ENCODE data around the gene IL17RA. TPM values are rescaled to one million over a fixed set of nuclear protein-coding genes. Genes with fewer than 3 reads are reported as not detected.
A peak's percentile ranks its signal among the peaks of the same experiment; 100 is the strongest.

Gene IL17RA
- total RNA-seq, 2 donors from 2014 or later, result 16.1 to 17.4 TPM

GRCh38 chr22:17116572-17117330 is 32.0 kb downstream of the IL17RA start:
- TF ChIP-seq POLR2AphosphoS5 (IDR thresholded peaks at IDR 0.05) (no peak), POLR2A (IDR thresholded peaks at IDR 0.05) (no peak), CTCF (IDR thresholded peaks at IDR 0.05) (no peak)
- Histone ChIP-seq H3K4me3 (no peak overlapping the region), H3K36me3 (no peaks in the 10 kb centered on the region), H3K27me3 (replicated peaks; ENCODE audit: insufficient read depth) (no peaks in the 10 kb centered on the region), H3K9me3 (no peaks in the 10 kb centered on the region), H3K4me1 (replicated peaks) (peaks cover 9% of the 10 kb centered on the region), H3K27ac (peak overlapping the region; percentile 58 to 83)
- 39% methylated on average over 6 of the region's 6 CpGs for WGBS
- DNase-seq (ENCODE audit: low spot score), result no peak
- intact Hi-C loops (cut with DNase I), result no loop called here

- DNase-seq (ENCODE audit: low spot score), result no peak
- 72% methylated on average over 3 of the region's 3 CpGs for WGBS
- intact Hi-C loops (cut with DNase I), result no loop called here
- no peak for TF ChIP-seq CTCF (IDR thresholded peaks at IDR 0.05)
- no peak for TF ChIP-seq POLR2A (IDR thresholded peaks at IDR 0.05)
- no peak for TF ChIP-seq POLR2AphosphoS5 (IDR thresholded peaks at IDR 0.05)
- H3K27ac ChIP-seq, result peak overlapping the region; percentile 30 to 83
- H3K4me3 ChIP-seq, result no peak overlapping the region
- H3K36me3 ChIP-seq, result no peaks in the 10 kb centered on the region
- no peaks in the 10 kb centered on the region for H3K27me3 ChIP-seq (replicated peaks; ENCODE audit: insufficient read depth)
- peaks cover 9% of the 10 kb centered on the region for H3K4me1 ChIP-seq (replicated peaks)
- H3K9me3 ChIP-seq, result no peaks in the 10 kb centered on the region
Observed at GRCh38 chr22:17117400-17117799, 32.6 kb downstream of the IL17RA start.

- 58% methylated on average over 4 of the region's 4 CpGs for WGBS
- H3K4me1 ChIP-seq (replicated peaks), result peaks cover 9% of the 10 kb centered on the region
- H3K27me3 ChIP-seq (replicated peaks; ENCODE audit: insufficient read depth), result no peaks in the 10 kb centered on the region
- H3K27ac ChIP-seq, result peak overlapping the region; percentile 30 to 83
- no peak for TF ChIP-seq POLR2A (IDR thresholded peaks at IDR 0.05)
- TF ChIP-seq CTCF (IDR thresholded peaks at IDR 0.05), result no peak
- TF ChIP-seq POLR2AphosphoS5 (IDR thresholded peaks at IDR 0.05), result no peak
- H3K36me3 ChIP-seq, result no peaks in the 10 kb centered on the region
- DNase-seq (ENCODE audit: low spot score), result no peak
- H3K4me3 ChIP-seq, result no peak overlapping the region
- no peaks in the 10 kb centered on the region for H3K9me3 ChIP-seq
- intact Hi-C loops (cut with DNase I), result no loop called here
Observed at GRCh38 chr22:17117890-17118289, 33.1 kb downstream of the IL17RA start.

- DNase-seq (ENCODE audit: low spot score), result no peak
- intact Hi-C loops (cut with DNase I), result no loop called here
- Histone ChIP-seq H3K27me3 (replicated peaks; ENCODE audit: insufficient read depth) (no peaks in the 10 kb centered on the region), H3K4me3 (no peak overlapping the region), H3K9me3 (no peaks in the 10 kb centered on the region), H3K36me3 (no peaks in the 10 kb centered on the region), H3K27ac (peak overlapping the region in 1 of 2 donors; percentile 83), H3K4me1 (replicated peaks) (peaks cover 9% of the 10 kb centered on the region)
- TF ChIP-seq CTCF (IDR thresholded peaks at IDR 0.05) (no peak), POLR2AphosphoS5 (IDR thresholded peaks at IDR 0.05) (no peak), POLR2A (IDR thresholded peaks at IDR 0.05) (no peak)
- WGBS, result 88% methylated on average over 4 of the region's 4 CpGs
Observed at GRCh38 chr22:17118342-17118741, 33.5 kb downstream of the IL17RA start.

Data from prostate gland (tissue), 2 donors.